ENCODE data around the gene KHSRP.

KHSRP gene

GRCh38 chr19:6412447-6413091 lies 12.0 kb downstream of the KHSRP start:
- H3K27ac ChIP-seq (ENCODE audit: low read depth, low read length, poor library complexity, severe bottlenecking) = peak overlapping the region; percentile 23
- peaks cover 42% of the 10 kb centered on the region for H3K36me3 ChIP-seq (ENCODE audit: insufficient read depth, low read length)
- H4K20me1 ChIP-seq (ENCODE audit: insufficient read depth, low read length) = no peaks in the 10 kb centered on the region
- H3K9me2 ChIP-seq (ENCODE audit: low read depth, low read length) = no peaks in the 10 kb centered on the region
- TF ChIP-seq CTCF (IDR thresholded peaks at IDR 0.05; ENCODE audit: low read length) = peak; percentile 84
- no peak for TF ChIP-seq EZH2 (IDR thresholded peaks at IDR 0.05; ENCODE audit: borderline replicate concordance, low read length)
- H3K4me3 ChIP-seq (ENCODE audit: low read depth, low read length, poor library complexity, severe bottlenecking) = no peak overlapping the region
- H3K9me3 ChIP-seq (ENCODE audit: low read length) = no peaks in the 10 kb centered on the region
- no peak overlapping the region for H3K4me2 ChIP-seq (ENCODE audit: low read length)
- H3K9ac ChIP-seq (ENCODE audit: low read length) = no peak overlapping the region
- no peaks in the 10 kb centered on the region for H3K4me1 ChIP-seq (ENCODE audit: insufficient read depth, low read length, severe bottlenecking)
- H3K27me3 ChIP-seq (ENCODE audit: insufficient read depth, low read length) = no peaks in the 10 kb centered on the region
- H3F3A ChIP-seq (ENCODE audit: insufficient read depth, low read length) = no peaks in the 10 kb centered on the region
- no peaks in the 10 kb centered on the region for H3K79me2 ChIP-seq (ENCODE audit: insufficient read depth, low read length)
- H2AFZ ChIP-seq (ENCODE audit: low read length) = no peak overlapping the region

GRCh38 chr19:6412061-6412446 lies 12.6 kb downstream of the KHSRP start:
- Histone ChIP-seq H3K9ac (ENCODE audit: low read length) (no peak overlapping the region), H3K9me2 (ENCODE audit: low read depth, low read length) (no peaks in the 10 kb centered on the region), H4K20me1 (ENCODE audit: insufficient read depth, low read length) (no peaks in the 10 kb centered on the region), H3K4me3 (ENCODE audit: low read depth, low read length, poor library complexity, severe bottlenecking) (no peak overlapping the region), H3K4me1 (ENCODE audit: insufficient read depth, low read length, severe bottlenecking) (no peaks in the 10 kb centered on the region), H3K9me3 (ENCODE audit: low read length) (no peaks in the 10 kb centered on the region), H3K27me3 (ENCODE audit: insufficient read depth, low read length) (no peaks in the 10 kb centered on the region), H2AFZ (ENCODE audit: low read length) (no peak overlapping the region), H3K79me2 (ENCODE audit: insufficient read depth, low read length) (no peaks in the 10 kb centered on the region), H3F3A (ENCODE audit: insufficient read depth, low read length) (no peaks in the 10 kb centered on the region), H3K27ac (ENCODE audit: low read depth, low read length, poor library complexity, severe bottlenecking) (no peak overlapping the region), H3K36me3 (ENCODE audit: insufficient read depth, low read length) (peaks cover 37% of the 10 kb centered on the region), H3K4me2 (ENCODE audit: low read length) (no peak overlapping the region)
- TF ChIP-seq EZH2 (IDR thresholded peaks at IDR 0.05; ENCODE audit: borderline replicate concordance, low read length) = no peak
- no peak for TF ChIP-seq CTCF (IDR thresholded peaks at IDR 0.05; ENCODE audit: low read length)

GRCh38 chr19:6409346-6409745 lies 15.3 kb downstream of the KHSRP start:
- H3K36me3 ChIP-seq (ENCODE audit: insufficient read depth, low read length) = peaks cover 9% of the 10 kb centered on the region

More at GRCh38 chr19:6409346-6409745, 15.3 kb downstream of the KHSRP start:
- no peak overlapping the region for H3K9ac ChIP-seq (ENCODE audit: low read length)
- no peaks in the 10 kb centered on the region for H3K79me2 ChIP-seq (ENCODE audit: insufficient read depth, low read length)
- H3K4me1 ChIP-seq (ENCODE audit: insufficient read depth, low read length, severe bottlenecking) = no peaks in the 10 kb centered on the region
- H3F3A ChIP-seq (ENCODE audit: insufficient read depth, low read length) = no peaks in the 10 kb centered on the region
- H3K9me2 ChIP-seq (ENCODE audit: low read depth, low read length) = no peaks in the 10 kb centered on the region
- TF ChIP-seq EZH2 (IDR thresholded peaks at IDR 0.05; ENCODE audit: borderline replicate concordance, low read length) (no peak), CTCF (IDR thresholded peaks at IDR 0.05; ENCODE audit: low read length) (no peak)
- H3K27me3 ChIP-seq (ENCODE audit: insufficient read depth, low read length) = no peaks in the 10 kb centered on the region
- H4K20me1 ChIP-seq (ENCODE audit: insufficient read depth, low read length) = no peaks in the 10 kb centered on the region
- no peak overlapping the region for H3K27ac ChIP-seq (ENCODE audit: low read depth, low read length, poor library complexity, severe bottlenecking)
- H3K4me2 ChIP-seq (ENCODE audit: low read length) = no peak overlapping the region
- no peak overlapping the region for H3K4me3 ChIP-seq (ENCODE audit: low read depth, low read length, poor library complexity, severe bottlenecking)
- H2AFZ ChIP-seq (ENCODE audit: low read length) = no peak overlapping the region
- no peaks in the 10 kb centered on the region for H3K9me3 ChIP-seq (ENCODE audit: low read length)
